Pancreas (tissue), 10 donors: ENCODE measurements around the gene MAP3K3. TPM values are rescaled to one million over a fixed set of nuclear protein-coding genes. Genes with fewer than 3 reads are reported as not detected.

Source experiments
- ATAC-seq, 4 donors: fragments of 200-7000 bp; cut with Tn5 transposase; one replicate each; pipeline versions ENCODE4 v1.8.0 to v1.9.1; 2020; ENCODE audit warnings: mild to moderate bottlenecking in 4 of 4, moderate library complexity in 4 of 4
- DNase-seq, 6 donors: peaks; one replicate each; pipeline ENCODE4 v3.0.0-alpha.2; 2020
- FAIRE-seq: peaks from 2 replicates; lab custom pipeline; 2012; peaks lifted over from hg19 to GRCh38; lab: Jason Lieb, UNC
- H3K27ac ChIP-seq, 4 donors: fragments of 200-600 bp; sonication (generic); 1 replicate in 3 of 4; 2 replicates in 1 of 4; pipeline versions ENCODE4 v1.5.0 to v1.8.0; 2020
- H3K27me3 ChIP-seq, 4 donors: fragments of 200-600 bp; one replicate each; pipeline ENCODE4 v1.8.0; 2021
- H3K36me3 ChIP-seq, 3 donors: fragments of 200-600 bp; sonication (generic) in 1 of 3; one replicate each; pipeline versions ENCODE4 v1.5.0 to v1.8.0; 2020 to 2021
- H3K4me1 ChIP-seq, 3 donors: fragments of 200-600 bp; one replicate each; pipeline ENCODE4 v1.8.0; 2021
- H3K4me3 ChIP-seq, 4 donors: fragments of 200-600 bp; sonication (generic) in 2 of 4; one replicate each; pipeline versions ENCODE4 v1.5.0 to v1.8.0; 2020 to 2021
- H3K9me3 ChIP-seq, 4 donors: fragments of 200-600 bp; one replicate each; pipeline ENCODE4 v1.8.0; 2021
- WGBS, 2 donors: extraction: QIAGEN DNeasy Blood & Tissue Kit; methylation state at CpG; one replicate each; pipeline ENCODE4 v1.1.7; 2013; 5-methylcytosine and 5-hydroxymethylcytosine counted together
- intact Hi-C, 3 donors: fragments of 100-400 bp; cut with DNase I; formaldehyde crosslinking; loops; one replicate each; pipeline versions ENCODE4 v1.11.1 to v1.14.2; 2022
- polyA plus RNA-seq, 2 donors: library from polyadenylated mRNA; stranded (reverse); fragments of 200-250 nt; gene quantifications; one replicate each; pipeline ENCODE4 v1.2.3, GENCODE V29; 2013
- total RNA-seq, 6 donors: library from RNA; stranded (reverse); fragmentation: NEBNext Ultra II Directional in 4 of 6; extraction: Animal tissue kit (Norgen Biotek cat#: 25700) in 4 of 6; gene quantifications; one replicate each; pipeline versions ENCODE4 v1.2.1 to v1.2.4, GENCODE V29; 2021 to 2023
- TF ChIP-seq, protein P1 (sequence below), 4 donors: fragments of 200-600 bp; sonication (generic) in 3 of 4; IDR thresholded peaks; one replicate each; pipeline versions ENCODE4 v1.5.0 to v1.8.0; 2021; ENCODE audit warnings: antibody characterized with exemption in 4 of 4
- donor health status: healthy with polysubstance abuse.
- donor health status: DM: no; HTN: no; CAD: no; lungs with moderate emphysema.
- donor health status: DM: no; HTN: no; CAD: no.
- donor health status: control.
- donor health status: control.
- donor health status: Bipolar disorder and iron deficiency.
- donor health status: DM: yes; HTN: yes; CAD: no.
- donor health status: DM: no; HTN: no; CAD: no.
- donor health status: DM: no; HTN: no; CAD: no.
- donor health status: DM: yes; HTN: yes; CAD: no.

MAP3K3 gene
- total and polyA plus RNA-seq, 8 donors = 8.4 to 21.9 (median 11.4) TPM

GRCh38 chr17:63652106-63652505 lies 29.9 kb downstream of the MAP3K3 start:
- no peak overlapping the region for H3K4me3 ChIP-seq
- WGBS, 2 donors = 69 to 72% methylated on average over 3 of the region's 3 CpGs
- FAIRE-seq (no peak), ATAC-seq (no peak), DNase-seq (no peak)
- peaks cover 0 to 5% (median 4%) of the 10 kb centered on the region in 3 donors for H3K4me1 ChIP-seq
- no peaks in the 10 kb centered on the region for H3K27me3 ChIP-seq
- intact Hi-C loops = no loop called here
- no peaks in the 10 kb centered on the region for H3K36me3 ChIP-seq
- no peak overlapping the region for H3K27ac ChIP-seq
- H3K9me3 ChIP-seq = no peaks in the 10 kb centered on the region
- TF ChIP-seq, protein P1, sequence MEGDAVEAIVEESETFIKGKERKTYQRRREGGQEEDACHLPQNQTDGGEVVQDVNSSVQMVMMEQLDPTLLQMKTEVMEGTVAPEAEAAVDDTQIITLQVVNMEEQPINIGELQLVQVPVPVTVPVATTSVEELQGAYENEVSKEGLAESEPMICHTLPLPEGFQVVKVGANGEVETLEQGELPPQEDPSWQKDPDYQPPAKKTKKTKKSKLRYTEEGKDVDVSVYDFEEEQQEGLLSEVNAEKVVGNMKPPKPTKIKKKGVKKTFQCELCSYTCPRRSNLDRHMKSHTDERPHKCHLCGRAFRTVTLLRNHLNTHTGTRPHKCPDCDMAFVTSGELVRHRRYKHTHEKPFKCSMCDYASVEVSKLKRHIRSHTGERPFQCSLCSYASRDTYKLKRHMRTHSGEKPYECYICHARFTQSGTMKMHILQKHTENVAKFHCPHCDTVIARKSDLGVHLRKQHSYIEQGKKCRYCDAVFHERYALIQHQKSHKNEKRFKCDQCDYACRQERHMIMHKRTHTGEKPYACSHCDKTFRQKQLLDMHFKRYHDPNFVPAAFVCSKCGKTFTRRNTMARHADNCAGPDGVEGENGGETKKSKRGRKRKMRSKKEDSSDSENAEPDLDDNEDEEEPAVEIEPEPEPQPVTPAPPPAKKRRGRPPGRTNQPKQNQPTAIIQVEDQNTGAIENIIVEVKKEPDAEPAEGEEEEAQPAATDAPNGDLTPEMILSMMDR (IDR thresholded peaks at IDR 0.05) = no peak

GRCh38 chr17:63653050-63653449 lies 30.8 kb downstream of the MAP3K3 start:
- DNase-seq (peak in 1 of 6 donors; percentile 24), FAIRE-seq (no peak), ATAC-seq (peak; percentile 78 to 97 (median 93))
- H3K27me3 ChIP-seq = no peaks in the 10 kb centered on the region
- no peaks in the 10 kb centered on the region for H3K36me3 ChIP-seq
- H3K9me3 ChIP-seq = no peaks in the 10 kb centered on the region
- intact Hi-C loops = no loop called here
- peaks cover 0 to 5% (median 0%) of the 10 kb centered on the region in 3 donors for H3K4me1 ChIP-seq
- TF ChIP-seq, protein P1 (IDR thresholded peaks at IDR 0.05) = no peak
- 6 to 8% methylated on average over 2 of the region's 2 CpGs for WGBS, 2 donors
- no peak overlapping the region for H3K4me3 ChIP-seq
- no peak overlapping the region for H3K27ac ChIP-seq

DNA sequence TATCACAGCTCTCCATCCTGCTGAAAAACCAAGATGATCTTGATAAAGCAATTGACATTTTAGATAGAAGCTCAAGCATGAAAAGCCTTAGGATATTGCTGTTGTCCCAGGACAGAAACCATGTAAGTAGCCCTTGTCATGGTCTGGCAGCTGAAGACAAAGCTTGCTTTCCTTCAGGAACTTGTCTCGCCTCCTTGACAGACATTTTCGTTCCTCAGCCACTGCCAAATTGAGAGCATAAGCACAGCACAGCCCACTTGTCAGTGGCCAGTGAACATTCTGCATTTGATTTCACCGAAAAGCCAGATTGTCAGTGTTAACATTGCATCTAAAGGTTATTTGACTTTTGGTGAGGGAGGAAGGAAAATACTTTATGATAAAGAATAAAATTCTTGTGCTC lies 35.6 kb downstream of the MAP3K3 start:
- ATAC-seq (no peak), FAIRE-seq (no peak), DNase-seq (no peak)
- TF ChIP-seq, protein P1 (IDR thresholded peaks at IDR 0.05) = no peak
- WGBS, 2 donors = 94 to 96% methylated on average over 3 of the region's 3 CpGs
- Histone ChIP-seq H3K4me3 (no peak overlapping the region), H3K4me1 (peaks cover 0 to 5% (median 0%) of the 10 kb centered on the region in 3 donors), H3K36me3 (peaks cover 0 to 10% (median 0%) of the 10 kb centered on the region in 3 donors), H3K9me3 (no peaks in the 10 kb centered on the region), H3K27ac (no peak overlapping the region), H3K27me3 (no peaks in the 10 kb centered on the region)
- intact Hi-C loops = no loop called here

DNA sequence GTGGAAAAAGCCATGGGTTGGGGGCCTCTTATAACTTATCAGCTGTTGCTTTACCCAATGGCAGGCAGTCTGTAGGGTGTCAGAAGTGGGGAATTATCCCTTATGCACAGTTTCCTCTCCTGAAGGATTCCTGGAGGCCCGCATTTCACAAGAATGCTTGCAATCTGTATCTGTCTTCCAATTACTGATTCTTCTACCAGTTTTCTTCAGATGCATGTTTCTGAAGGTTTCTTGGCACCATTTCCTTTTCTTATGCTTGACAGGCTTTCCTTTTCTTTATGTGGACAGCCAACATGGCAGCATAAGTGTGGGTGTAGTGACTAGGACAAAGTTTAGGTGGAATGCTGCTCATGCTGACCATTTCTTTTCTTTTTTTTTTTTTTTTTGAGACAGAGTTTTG lies 36.1 kb downstream of the MAP3K3 start:
- whole genome bisulfite sequencing, 2 donors = 97 to 100% methylated on average over 1 of the region's 1 CpG
- Histone ChIP-seq H3K4me1 (peaks cover 0 to 2% (median 0%) of the 10 kb centered on the region in 3 donors), H3K9me3 (no peaks in the 10 kb centered on the region), H3K4me3 (no peak overlapping the region), H3K27ac (no peak overlapping the region), H3K27me3 (no peaks in the 10 kb centered on the region), H3K36me3 (peaks cover 0 to 10% (median 0%) of the 10 kb centered on the region in 3 donors)
- TF ChIP-seq, protein P1 (IDR thresholded peaks at IDR 0.05) = no peak
- FAIRE-seq (no peak), DNase-seq (no peak), ATAC-seq (no peak)
- intact Hi-C loops = no loop called here

DNA sequence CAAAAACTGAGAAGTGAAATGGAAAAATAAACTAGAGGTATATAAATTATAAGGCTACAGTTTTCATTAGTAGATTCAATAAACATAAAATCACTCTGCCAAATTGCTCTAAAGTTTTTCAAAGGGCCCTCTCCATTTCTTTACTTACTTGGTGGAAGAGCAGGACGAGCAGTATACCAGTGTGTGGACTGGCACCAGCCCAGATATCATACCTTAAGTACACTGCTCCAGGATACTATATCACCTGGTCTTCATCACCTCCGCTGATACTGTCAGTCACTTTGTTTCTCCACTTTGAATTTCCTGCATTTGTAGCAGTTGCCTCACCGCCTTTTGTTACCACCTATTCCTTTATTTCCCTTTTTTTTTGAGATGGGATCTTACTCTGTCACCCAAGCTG lies 37.6 kb downstream of the MAP3K3 start:
- no peak for ATAC-seq
- H3K4me3 ChIP-seq = no peak overlapping the region
- TF ChIP-seq, protein P1 (IDR thresholded peaks at IDR 0.05) = no peak
- no peaks in the 10 kb centered on the region for H3K9me3 ChIP-seq
- no peak for FAIRE-seq
- intact Hi-C loops = no loop called here
- H3K27ac ChIP-seq = no peak overlapping the region
- WGBS, 2 donors = 80 to 85% methylated on average over 3 of the region's 3 CpGs
- peaks cover 0 to 10% (median 0%) of the 10 kb centered on the region in 3 donors for H3K36me3 ChIP-seq
- no peaks in the 10 kb centered on the region for H3K27me3 ChIP-seq
- no peaks in the 10 kb centered on the region for H3K4me1 ChIP-seq
- DNase-seq = no peak
